ENCODE measurements around the gene TTC17.
A peak's percentile ranks its signal among the peaks of the same experiment; 100 is the strongest.
"Not testable (repeated sequence)": the region's sequence is repeated elsewhere in the genome, so short reads cannot be mapped to it uniquely, and the experiment has no call there.

Gene TTC17

GRCh38 chr11:43382614-43383013 is 23.9 kb downstream of the TTC17 start:
- no peak for DNase-seq

DNA sequence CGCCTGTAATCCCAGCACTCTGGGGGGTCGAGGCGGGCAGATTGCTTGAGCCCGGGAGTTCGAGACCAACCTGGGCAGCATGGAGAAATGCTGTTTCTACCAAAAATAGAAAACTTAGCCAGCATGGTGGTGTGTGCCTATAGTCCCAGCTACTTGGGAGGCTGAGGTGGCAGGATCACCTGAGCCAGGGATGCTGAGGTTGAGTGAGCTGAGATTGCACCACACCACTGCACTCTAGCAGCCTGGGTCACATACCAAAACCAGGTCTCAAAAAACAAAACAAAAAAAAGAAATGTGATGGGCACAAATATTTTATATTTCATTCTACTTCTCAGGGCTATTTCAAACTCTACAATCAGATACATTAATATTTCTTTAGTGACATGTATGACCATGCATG is 25.7 kb downstream of the TTC17 start:
- no peak for DNase-seq

DNA sequence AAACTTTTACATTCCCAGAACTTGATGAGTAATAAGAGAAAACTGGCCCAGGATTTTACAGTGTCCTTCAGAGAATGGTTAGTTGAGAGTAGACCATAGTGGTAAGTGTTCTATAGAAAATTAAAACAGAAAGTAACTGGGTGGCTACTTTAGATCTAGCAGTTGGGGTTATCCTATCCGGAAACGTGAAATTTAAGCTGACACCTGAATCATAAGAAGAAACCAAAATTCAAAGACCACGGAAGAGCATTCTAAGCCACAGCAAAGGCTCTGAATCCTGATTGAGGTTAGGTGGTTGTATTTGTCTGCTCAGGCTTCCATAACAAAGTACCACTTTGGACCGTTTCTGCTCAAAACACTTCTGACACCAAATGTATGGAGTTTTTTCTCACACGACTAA is 34.0 kb downstream of the TTC17 start:
- DNase-seq: no peak

DNA sequence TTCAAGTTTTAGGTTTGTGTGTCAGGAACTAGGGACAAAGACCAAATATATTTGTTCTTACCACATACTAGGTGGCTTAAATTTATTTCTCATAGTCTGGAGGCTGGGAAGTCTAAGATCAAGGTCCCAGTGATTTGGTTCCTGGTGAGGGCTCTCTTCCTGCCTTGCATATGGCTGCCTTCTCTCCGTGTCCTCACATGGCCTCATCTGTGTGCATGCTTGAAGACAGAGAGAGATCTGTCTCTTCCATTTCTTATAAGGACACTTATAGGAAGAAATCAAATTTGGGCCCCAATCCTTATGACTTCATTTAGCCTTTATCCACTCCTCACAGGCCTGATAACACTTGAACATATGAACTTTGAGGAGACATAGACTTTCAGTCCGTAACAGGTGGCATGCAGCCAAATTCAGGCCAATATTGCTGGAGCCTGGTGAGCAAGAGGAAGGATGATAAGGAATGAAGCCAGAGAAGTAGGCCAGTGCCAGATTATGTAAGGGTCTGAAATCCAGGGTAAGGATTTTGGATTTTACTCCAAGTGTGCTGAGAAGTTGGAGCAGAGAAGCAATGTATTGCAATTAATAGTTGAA is 35.1 kb downstream of the TTC17 start:
- no peak for DNase-seq

DNA sequence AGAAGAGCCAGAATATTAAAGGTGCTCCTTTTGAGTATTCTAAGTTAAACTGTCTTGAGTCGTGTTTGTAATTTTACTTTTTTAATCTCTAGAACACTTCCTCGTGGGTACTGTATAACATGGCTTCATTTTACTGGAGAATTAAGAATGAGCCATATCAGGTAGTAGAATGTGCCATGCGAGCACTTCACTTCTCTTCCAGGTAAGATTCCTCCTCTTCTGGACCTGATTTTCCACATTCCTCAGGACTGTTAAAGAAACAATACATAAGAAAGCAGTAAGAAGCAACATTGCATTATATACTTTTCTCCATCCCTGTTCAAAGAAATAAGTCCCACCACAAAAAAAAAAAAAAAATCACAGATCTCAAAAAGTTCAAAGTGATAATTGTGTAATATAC is 37.9 kb downstream of the TTC17 start:
- no peak for DNase-seq

DNA sequence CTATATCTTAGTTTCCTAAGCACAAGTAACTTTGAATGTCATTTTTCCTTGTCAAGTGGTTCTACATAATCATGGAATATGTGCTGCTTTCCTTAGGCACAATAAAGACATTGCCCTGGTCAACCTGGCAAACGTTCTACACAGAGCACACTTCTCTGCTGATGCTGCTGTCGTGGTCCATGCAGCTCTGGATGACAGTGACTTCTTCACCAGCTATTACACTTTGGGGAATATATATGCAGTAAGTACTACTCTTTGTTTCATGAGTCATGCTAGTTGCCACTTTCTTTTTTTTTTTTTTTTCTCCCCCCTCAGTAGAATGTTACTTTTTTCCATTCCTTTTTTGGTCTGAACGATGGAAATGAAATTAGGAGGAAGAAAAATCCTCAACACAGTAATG is 38.5 kb downstream of the TTC17 start:
- DNase-seq: no peak

DNA sequence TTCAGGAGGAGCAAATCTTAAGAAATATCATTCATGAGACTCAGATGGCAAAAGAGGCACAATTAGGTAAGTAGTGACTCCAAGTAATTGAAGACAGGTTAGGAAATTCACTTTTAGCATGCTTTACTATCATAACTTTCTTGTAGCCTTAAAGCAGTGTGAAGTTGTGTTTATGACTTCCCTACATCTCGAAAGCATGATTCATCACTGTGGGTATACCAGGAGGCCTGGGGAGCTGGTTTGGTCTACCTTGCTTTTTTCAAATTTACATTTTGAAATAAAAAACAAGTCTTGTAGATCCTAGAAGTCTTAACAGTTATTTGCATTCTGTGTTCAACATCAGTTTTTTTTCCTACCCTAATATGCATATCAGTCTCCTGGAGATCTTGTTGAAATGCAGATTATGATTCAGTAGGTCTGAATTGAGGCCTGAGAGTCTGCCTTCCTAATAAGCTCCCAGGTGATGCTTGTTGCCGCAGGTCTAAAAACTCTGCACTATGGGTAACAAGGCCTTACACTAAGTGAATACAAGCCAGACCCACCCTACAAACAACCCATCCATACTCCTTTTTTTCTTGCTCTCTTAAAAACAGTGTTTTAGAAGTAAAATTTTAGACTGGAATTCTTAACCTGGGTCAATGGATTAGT is 41.4 kb downstream of the TTC17 start:
- no peak for DNase-seq

GRCh38 chr11:43401252-43401651 is 42.5 kb downstream of the TTC17 start:
- DNase-seq: no peak

DNA sequence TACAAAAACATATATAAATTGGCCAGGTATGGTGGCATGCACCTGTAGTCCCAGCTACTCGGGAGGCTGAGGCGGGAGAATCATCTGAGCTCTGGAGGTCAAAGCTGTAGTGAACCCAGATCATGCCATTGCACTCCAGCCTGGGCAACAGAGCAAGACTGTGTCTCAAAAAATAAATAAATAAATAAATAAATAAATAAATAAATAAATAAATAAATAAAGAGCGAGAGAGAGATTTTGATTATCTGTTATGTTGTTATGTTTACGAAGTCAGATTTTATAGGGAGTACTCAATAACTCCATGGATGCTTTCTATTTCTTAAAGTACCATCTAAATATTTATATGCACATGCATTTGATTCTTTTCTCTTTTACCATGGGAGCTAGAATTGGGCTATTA is 43.1 kb downstream of the TTC17 start:
- DNase-seq: not testable (repeated sequence)

GRCh38 chr11:43403357-43404231 is 44.9 kb downstream of the TTC17 start:
- DNase-seq: no peak

- no peak for DNase-seq
These were observed 45.7 kb downstream of the TTC17 start for GRCh38 chr11:43404406-43404805.

GRCh38 chr11:43404836-43405479 is 46.2 kb downstream of the TTC17 start:
- DNase-seq: no peak

DNA sequence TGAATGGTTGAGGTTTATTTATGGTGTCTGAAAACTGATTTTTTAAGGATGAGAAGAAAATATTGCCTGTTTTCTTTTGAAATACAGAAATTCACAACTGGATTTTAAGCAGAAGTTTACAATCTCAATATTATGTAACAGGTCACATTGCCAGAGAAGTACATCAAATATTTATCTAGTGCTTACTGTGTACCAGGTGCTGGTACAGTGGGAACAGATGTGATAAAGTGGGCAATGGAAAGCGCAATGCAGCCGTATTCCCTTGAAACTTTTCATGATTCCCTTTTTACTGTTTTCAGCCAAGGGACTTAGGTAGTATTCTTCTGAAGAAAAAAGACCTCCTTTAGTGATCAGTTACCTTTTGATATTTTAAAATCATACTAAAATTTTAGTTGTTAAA is 49.6 kb downstream of the TTC17 start:
- no peak for DNase-seq

DNA sequence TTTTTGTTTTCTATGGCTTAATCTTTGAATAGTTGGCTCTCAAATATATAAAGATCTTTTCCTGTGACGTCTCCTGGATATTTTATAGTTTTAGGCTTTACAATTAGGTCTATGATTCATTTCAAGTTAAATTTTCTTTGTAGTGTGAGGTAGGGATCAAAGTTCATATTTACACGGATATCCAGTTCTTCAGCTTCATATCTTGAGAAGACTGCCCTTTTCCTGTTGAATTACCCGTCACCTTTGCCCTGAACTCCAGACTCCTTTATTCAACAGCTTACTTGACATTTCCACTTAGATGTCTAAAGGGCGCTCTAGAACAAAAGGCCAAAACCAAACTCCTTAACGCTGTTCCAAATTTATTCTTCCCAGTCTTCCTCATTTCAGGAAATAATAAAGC is 51.7 kb downstream of the TTC17 start:
- no peak for DNase-seq

- no peak for DNase-seq
These were observed 59.5 kb downstream of the TTC17 start for GRCh38 chr11:43418197-43418596.

- peak; percentile 14 to 17 for DNase-seq
These were observed 60.7 kb downstream of the TTC17 start for GRCh38 chr11:43419460-43419859.

- DNase-seq: no peak
These were observed 69.3 kb downstream of the TTC17 start for GRCh38 chr11:43427971-43428370.

GRCh38 chr11:43430916-43431315 is 72.2 kb downstream of the TTC17 start:
- DNase-seq: not testable (repeated sequence)

- no peak for DNase-seq
These were observed 76.2 kb downstream of the TTC17 start for GRCh38 chr11:43434893-43435292.

DNA sequence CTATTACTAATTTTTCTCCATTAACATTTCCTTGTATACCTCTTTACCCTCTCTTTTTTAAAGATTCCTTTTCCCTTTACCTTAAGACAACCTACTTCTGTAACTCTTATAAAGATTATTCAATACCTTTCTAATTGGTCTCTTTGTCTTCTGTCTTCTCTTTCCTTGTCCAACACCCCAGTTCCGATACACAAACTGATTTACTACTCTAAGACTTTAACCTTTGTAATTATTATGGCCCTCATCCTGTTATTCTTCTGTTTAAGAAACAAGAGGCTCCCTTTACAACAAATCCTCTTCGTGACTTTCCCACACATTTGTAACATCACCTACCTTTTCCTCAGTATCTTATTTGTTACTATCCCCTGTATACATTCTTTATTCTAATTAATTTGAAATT is 81.8 kb downstream of the TTC17 start:
- no peak for DNase-seq

DNA sequence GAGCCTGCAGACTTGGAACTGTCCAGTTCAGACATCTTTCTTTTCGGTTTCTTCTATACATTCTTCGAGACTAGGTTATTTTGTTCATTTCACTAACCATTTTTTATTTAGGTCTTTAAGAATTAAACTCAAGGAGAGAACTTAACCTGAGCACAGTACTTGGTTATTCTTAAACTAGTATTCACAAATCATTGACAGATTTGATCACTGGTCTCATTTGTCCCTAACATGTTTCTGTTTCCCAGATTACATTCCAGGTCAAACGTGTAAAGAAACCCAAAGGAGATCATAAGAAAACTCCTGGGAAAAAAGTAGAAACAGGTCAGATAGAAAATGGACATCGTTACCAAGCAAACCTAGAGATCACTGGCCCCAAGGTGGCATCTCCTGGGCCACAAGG is 85.1 kb downstream of the TTC17 start:
- DNase-seq: no peak

DNA sequence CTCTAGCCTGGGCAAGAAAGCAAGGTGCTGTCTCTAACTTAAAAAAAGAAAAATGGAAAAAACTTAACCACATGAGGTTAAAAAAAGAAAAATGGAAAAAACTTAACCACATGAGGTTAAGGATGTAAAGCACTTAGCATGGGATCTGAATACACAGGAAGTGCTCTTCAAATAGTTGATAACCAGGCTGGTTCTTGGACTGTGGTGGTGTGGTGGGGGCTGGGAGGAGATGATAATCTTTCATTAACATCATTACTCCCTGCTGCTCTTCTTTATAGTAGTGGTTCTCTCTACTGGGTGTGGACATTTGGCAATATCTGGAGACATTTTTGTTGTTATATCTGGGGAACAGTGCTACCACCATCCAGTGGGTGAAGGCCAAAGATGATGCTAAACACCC is 88.4 kb downstream of the TTC17 start:
- no peak for DNase-seq

- no peak for DNase-seq
These were observed 99.8 kb downstream of the TTC17 start for GRCh38 chr11:43458486-43458885.

DNA sequence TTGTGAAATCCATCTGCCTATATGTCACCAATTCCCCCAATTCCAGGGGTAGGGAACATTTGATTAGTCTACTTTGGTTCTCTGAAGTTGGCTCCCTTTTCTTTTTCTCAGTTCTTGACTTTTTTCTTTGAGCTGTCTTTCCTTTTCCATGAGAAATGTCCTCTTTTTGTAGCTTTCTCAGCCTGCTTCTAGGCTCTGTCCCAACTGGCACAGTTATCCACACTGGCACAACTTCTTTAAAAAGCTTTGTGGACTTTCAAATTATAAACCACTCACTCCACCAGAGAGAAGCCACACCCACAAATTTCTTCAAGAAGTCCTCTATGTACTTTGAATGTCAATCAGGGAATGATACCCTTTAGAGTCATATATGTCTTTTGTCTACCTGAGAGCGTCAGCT is 100.5 kb downstream of the TTC17 start:
- DNase-seq: no peak

All from NCI-H2081 (cell line).